ENCODE measurements around the gene TBCK. TPM values are rescaled to one million over a fixed set of nuclear protein-coding genes. Genes with fewer than 3 reads are reported as not detected.

TBCK gene
- total and polyA plus RNA-seq, 2 donors (not counting 1 experiment from before 2014, with no cell fraction given) = 17.5 to 86.1 TPM

GRCh38 chr4:106116025-106116424 lies 200.0 kb downstream of the TBCK start:
- no peaks in the 10 kb centered on the region for H3K4me1 Mint-ChIP-seq
- no CpG with 5 or more reads among the region's 2 CpGs for WGBS (ENCODE audit: insufficient coverage)
- no peaks in the 10 kb centered on the region for H4K20me1 ChIP-seq (ENCODE audit: control insufficient read depth, insufficient read depth, low read length, poor library complexity, severe bottlenecking)
- CTCF ChIA-PET = no interaction called here
- no peak overlapping the region for H3K4me3 Mint-ChIP-seq
- intact Hi-C loops (cut with micrococcal nuclease) = no loop called here
- ATAC-seq (ENCODE audit: low read depth) (no peak), DNase-seq (no peak)
- TF ChIP-seq EZH2 (IDR thresholded peaks at IDR 0.05; ENCODE audit: borderline replicate concordance, insufficient read depth, low read depth, low read length, poor library complexity, severe bottlenecking) = no peak
- no peak for TF ChIP-seq CTCF (IDR thresholded peaks at IDR 0.05)
- no peak overlapping the region for H2AFZ ChIP-seq (ENCODE audit: insufficient read depth, low read depth, low read length, poor library complexity, severe bottlenecking)
- H3K27me3 Mint-ChIP-seq = no peaks in the 10 kb centered on the region
- H3K9me3 Mint-ChIP-seq (ENCODE audit: insufficient read depth) = peaks cover 15% of the 10 kb centered on the region
- H3K9me3 ChIP-seq (ENCODE audit: control extremely low read depth in 1 of 3, control insufficient read depth in 2 of 3, insufficient read depth in 1 of 3, low read length in 2 of 3) = peaks cover 6 to 19% (median 17%) of the 10 kb centered on the region in 3 donors
- no peaks in the 10 kb centered on the region for H3K79me2 ChIP-seq (ENCODE audit: control insufficient read depth, insufficient read depth, low read length)
- POLR2A ChIA-PET = no interaction called here
- no peak overlapping the region for H3K4me2 ChIP-seq (replicated peaks; ENCODE audit: low read depth, low read length, poor library complexity, severe bottlenecking)
- H3K4me3 ChIP-seq (ENCODE audit: control extremely low read depth in 1 of 5, extremely low read depth in 1 of 5, insufficient read depth in 1 of 5, low read depth in 2 of 5, low read length in 4 of 5) = no peak overlapping the region
- no peak overlapping the region for H3K27ac Mint-ChIP-seq
- H3K4me1 ChIP-seq (ENCODE audit: control insufficient read depth in 2 of 2, insufficient read depth in 2 of 2, low read length in 2 of 2) = no peaks in the 10 kb centered on the region
- peaks cover 2 to 38% of the 10 kb centered on the region in 2 experiments for H3K36me3 ChIP-seq (replicated peaks in 1 of 2; ENCODE audit: control extremely low read depth in 1 of 2, control insufficient read depth in 1 of 2, extremely low read depth in 1 of 2, insufficient read depth in 2 of 2, low read length in 1 of 2)
- no peak overlapping the region for H3K9ac ChIP-seq (ENCODE audit: low read length)
- H3K27me3 ChIP-seq (replicated peaks in 1 of 4; ENCODE audit: control extremely low read depth in 1 of 4, control insufficient read depth in 3 of 4, insufficient read depth in 4 of 4, low read length in 3 of 4) = no peaks in the 10 kb centered on the region
- no peak overlapping the region for H3K27ac ChIP-seq (ENCODE audit: low read length in 2 of 2)

- H3K36me3 ChIP-seq (replicated peaks in 1 of 2; ENCODE audit: control extremely low read depth in 1 of 2, control insufficient read depth in 1 of 2, extremely low read depth in 1 of 2, insufficient read depth in 2 of 2, low read length in 1 of 2) = peaks cover 2 to 41% of the 10 kb centered on the region in 2 experiments
- H3K9me3 Mint-ChIP-seq (ENCODE audit: insufficient read depth) = peaks cover 22% of the 10 kb centered on the region
These were observed 201.7 kb downstream of the TBCK start for GRCh38 chr4:106114270-106114669.

More at GRCh38 chr4:106114270-106114669, 201.7 kb downstream of the TBCK start:
- CTCF ChIA-PET = no interaction called here
- no peak overlapping the region for H3K4me3 Mint-ChIP-seq
- Histone ChIP-seq H3K4me3 (ENCODE audit: control extremely low read depth in 1 of 5, extremely low read depth in 1 of 5, insufficient read depth in 1 of 5, low read depth in 2 of 5, low read length in 4 of 5) (no peak overlapping the region), H3K4me2 (replicated peaks; ENCODE audit: low read depth, low read length, poor library complexity, severe bottlenecking) (no peak overlapping the region), H3K9me3 (ENCODE audit: control extremely low read depth in 1 of 3, control insufficient read depth in 2 of 3, insufficient read depth in 1 of 3, low read length in 2 of 3) (peaks cover 6 to 35% (median 24%) of the 10 kb centered on the region in 3 donors), H2AFZ (ENCODE audit: insufficient read depth, low read depth, low read length, poor library complexity, severe bottlenecking) (no peak overlapping the region), H3K4me1 (ENCODE audit: control insufficient read depth in 2 of 2, insufficient read depth in 2 of 2, low read length in 2 of 2) (no peaks in the 10 kb centered on the region), H3K79me2 (ENCODE audit: control insufficient read depth, insufficient read depth, low read length) (no peaks in the 10 kb centered on the region), H3K27ac (ENCODE audit: low read length in 2 of 2) (no peak overlapping the region), H4K20me1 (ENCODE audit: control insufficient read depth, insufficient read depth, low read length, poor library complexity, severe bottlenecking) (no peaks in the 10 kb centered on the region), H3K9ac (ENCODE audit: low read length) (no peak overlapping the region), H3K27me3 (replicated peaks in 1 of 4; ENCODE audit: control extremely low read depth in 1 of 4, control insufficient read depth in 3 of 4, insufficient read depth in 4 of 4, low read length in 3 of 4) (no peaks in the 10 kb centered on the region)
- POLR2A ChIA-PET = no interaction called here
- WGBS (ENCODE audit: insufficient coverage) = 100% methylated on average over 4 of the region's 8 CpGs
- H3K4me1 Mint-ChIP-seq = no peaks in the 10 kb centered on the region
- TF ChIP-seq EZH2 (IDR thresholded peaks at IDR 0.05; ENCODE audit: borderline replicate concordance, insufficient read depth, low read depth, low read length, poor library complexity, severe bottlenecking) (no peak), CTCF (IDR thresholded peaks at IDR 0.05) (no peak)
- no peak for ATAC-seq (ENCODE audit: low read depth)
- H3K27me3 Mint-ChIP-seq = no peaks in the 10 kb centered on the region
- intact Hi-C loops (cut with micrococcal nuclease) = no loop called here
- H3K27ac Mint-ChIP-seq = no peak overlapping the region
- DNase-seq = no peak

All from B cell (primary cell).